NCI-H82 treated with DMSO at 0.1 percent for 48 hours (cell line): Measurements from ENCODE around the gene PDGFD.

Experiments used
- DNase-seq: peaks from one replicate; lab custom pipeline; 2025; ENCODE audit not compliant: unreplicated experiment; lab: John Stamatoyannopoulos, UW

The PDGFD gene

GRCh38 chr11:104164028-104164520, at the start of gene PDGFD:
Gene PDGFD (minus strand): TSS chr11:104164147.
- no peak for DNase-seq

- no peak for DNase-seq
Observed at GRCh38 chr11:104206936-104207335, 43.0 kb upstream of the PDGFD start.

GRCh38 chr11:104205838-104206237, 41.9 kb upstream of the PDGFD start:
- no peak for DNase-seq

GRCh38 chr11:104200688-104201087, 36.7 kb upstream of the PDGFD start:
- no peak for DNase-seq

- no peak for DNase-seq
Observed at GRCh38 chr11:104199053-104199452, 35.1 kb upstream of the PDGFD start.

- no peak for DNase-seq
Observed at GRCh38 chr11:104198576-104198975, 34.6 kb upstream of the PDGFD start.

- no peak for DNase-seq
Observed at GRCh38 chr11:104191124-104191523, 27.2 kb upstream of the PDGFD start.

GRCh38 chr11:104183593-104183992, 19.6 kb upstream of the PDGFD start:
- no peak for DNase-seq

- DNase-seq = no peak
Observed at GRCh38 chr11:104175769-104176168, 11.8 kb upstream of the PDGFD start.

GRCh38 chr11:104169091-104169490, 5.1 kb upstream of the PDGFD start:
- no peak for DNase-seq

- no peak for DNase-seq
Observed at GRCh38 chr11:104165014-104165413, 1.1 kb upstream of the PDGFD start.

- DNase-seq = no peak
Observed at GRCh38 chr11:104163100-104164027, 583 bp downstream of the PDGFD start.

- no peak for DNase-seq
Observed at GRCh38 chr11:104161751-104162450, 2.0 kb downstream of the PDGFD start.

- no peak for DNase-seq
Observed at GRCh38 chr11:104159356-104159755, 4.6 kb downstream of the PDGFD start.

GRCh38 chr11:104155375-104155774, 8.6 kb downstream of the PDGFD start:
- DNase-seq = no peak

- no peak for DNase-seq
Observed at GRCh38 chr11:104154296-104154695, 9.7 kb downstream of the PDGFD start.

GRCh38 chr11:104152941-104153505, 10.9 kb downstream of the PDGFD start:
- no peak for DNase-seq

GRCh38 chr11:104151404-104152204, 12.3 kb downstream of the PDGFD start:
- no peak for DNase-seq

- no peak for DNase-seq
Observed at GRCh38 chr11:104148706-104149105, 15.2 kb downstream of the PDGFD start.

GRCh38 chr11:104148074-104148473, 15.9 kb downstream of the PDGFD start:
- DNase-seq = no peak

- no peak for DNase-seq
Observed at GRCh38 chr11:104146943-104147342, 17.0 kb downstream of the PDGFD start.
